Left ventricle myocardium inferior (tissue), 1 donor: ENCODE data around the gene CSMD2. TPM values are rescaled to one million over a fixed set of nuclear protein-coding genes. Genes with fewer than 3 reads are reported as not detected.

ENCODE experiments used
- DNase-seq: peaks from one replicate; pipeline ENCODE4 v3.0.0-alpha.2; 2020
- H3K27ac ChIP-seq: fragments of 200-600 bp; replicated peaks from 2 replicates; pipeline ENCODE4 v1.8.0; 2021
- H3K27me3 ChIP-seq: fragments of 200-600 bp; 2 replicates; pipeline ENCODE4 v1.8.0; 2021; ENCODE audit warnings: low read depth
- H3K36me3 ChIP-seq: fragments of 200-600 bp; 2 replicates; pipeline ENCODE4 v1.8.0; 2021
- H3K4me1 ChIP-seq: fragments of 200-600 bp; 2 replicates; pipeline ENCODE4 v1.8.0; 2021
- H3K4me3 ChIP-seq: fragments of 200-600 bp; 2 replicates; pipeline ENCODE4 v1.8.0; 2021; ENCODE audit warnings: mild to moderate bottlenecking, moderate library complexity
- H3K9me3 ChIP-seq: fragments of 200-600 bp; replicated peaks from 2 replicates; pipeline ENCODE4 v1.8.0; 2021
- CTCF ChIP-seq: fragments of 200-600 bp; IDR thresholded peaks from 2 replicates; pipeline ENCODE4 v1.8.0; 2021; ENCODE audit warnings: antibody characterized with exemption, mild to moderate bottlenecking, borderline replicate concordance
- intact Hi-C: fragments of 100-400 bp; cut with micrococcal nuclease; formaldehyde crosslinking; loops from one replicate; pipeline ENCODE4 v1.11.0; 2022
- total RNA-seq: library from RNA; stranded (reverse); fragmentation: NEBNext Ultra II Directional; extraction: Animal tissue kit (Norgen Biotek cat#: 25700); gene quantifications from one replicate; pipeline ENCODE4 v1.2.1, GENCODE V29; 2021
- donor health status: DM: no; HTN: yes; CAD: no; lungs with severe emphysema.

Gene CSMD2
- total RNA-seq, 1 donor from 2014 or later, result 0.14 TPM

GRCh38 chr1:33738536-33738935 is 426.5 kb downstream of the CSMD2 start:
- Histone ChIP-seq H3K9me3 (no peaks in the 10 kb centered on the region), H3K27me3 (peaks cover 49% of the 10 kb centered on the region), H3K36me3 (no peaks in the 10 kb centered on the region), H3K27ac (no peak overlapping the region), H3K4me3 (no peak overlapping the region), H3K4me1 (no peaks in the 10 kb centered on the region)
- DNase-seq, result no peak
- intact Hi-C loops, result no loop called here
- no peak for TF ChIP-seq CTCF

GRCh38 chr1:33736496-33736895 is 428.5 kb downstream of the CSMD2 start:
- Histone ChIP-seq H3K27me3 (peaks cover 53% of the 10 kb centered on the region), H3K4me1 (no peaks in the 10 kb centered on the region), H3K27ac (no peak overlapping the region), H3K9me3 (no peaks in the 10 kb centered on the region), H3K4me3 (no peak overlapping the region), H3K36me3 (no peaks in the 10 kb centered on the region)
- no peak for DNase-seq
- intact Hi-C loops, result no loop called here
- no peak for TF ChIP-seq CTCF

- Histone ChIP-seq H3K36me3 (no peaks in the 10 kb centered on the region), H3K27me3 (peaks cover 61% of the 10 kb centered on the region), H3K4me3 (no peak overlapping the region), H3K4me1 (no peaks in the 10 kb centered on the region), H3K27ac (no peak overlapping the region), H3K9me3 (no peaks in the 10 kb centered on the region)
- peak; percentile 50 for TF ChIP-seq CTCF
- DNase-seq, result no peak
- intact Hi-C loops, result no loop called here
Measured at GRCh38 chr1:33735624-33736023, 429.4 kb downstream of the CSMD2 start.

GRCh38 chr1:33727310-33727709 is 437.7 kb downstream of the CSMD2 start:
- Histone ChIP-seq H3K36me3 (no peaks in the 10 kb centered on the region), H3K4me3 (no peak overlapping the region), H3K27ac (no peak overlapping the region), H3K9me3 (no peaks in the 10 kb centered on the region), H3K27me3 (peaks cover 36% of the 10 kb centered on the region), H3K4me1 (no peaks in the 10 kb centered on the region)
- intact Hi-C loops, result no loop called here
- TF ChIP-seq CTCF, result no peak
- DNase-seq, result no peak

GRCh38 chr1:33726274-33726804 is 438.7 kb downstream of the CSMD2 start:
- no peaks in the 10 kb centered on the region for H3K9me3 ChIP-seq
- H3K27ac ChIP-seq, result no peak overlapping the region
- H3K4me1 ChIP-seq, result no peaks in the 10 kb centered on the region
- no peak for TF ChIP-seq CTCF
- H3K4me3 ChIP-seq, result no peak overlapping the region
- H3K27me3 ChIP-seq, result peaks cover 26% of the 10 kb centered on the region
- no peak for DNase-seq
- no peaks in the 10 kb centered on the region for H3K36me3 ChIP-seq
- intact Hi-C loops, result no loop called here
